SU-DHL-6 (cell line): ENCODE results near the gene NTRK3.

Experiments used
- H2AFZ ChIP-seq: fragments of 200-600 bp; sonication (generic); 2 replicates; pipeline ENCODE4 v1.6.1; 2014; ENCODE audit warnings: low read depth, mild to moderate bottlenecking, moderate library complexity, mixed read lengths, antibody characterized with exemption, low read length; ENCODE audit not compliant: severe bottlenecking
- H3F3A ChIP-seq: fragments of 200-600 bp; shearing (Covaris generic); 2 replicates; pipeline ENCODE4 v1.6.0; 2016; ENCODE audit warnings: antibody characterized with exemption, mild to moderate bottlenecking; ENCODE audit not compliant: insufficient read depth
- H3K27ac ChIP-seq: fragments of 200-600 bp; sonication (generic); 2 replicates; pipeline ENCODE4 v1.5.1; 2016; ENCODE audit warnings: low read depth, mild to moderate bottlenecking, low read length, moderate library complexity, mixed read lengths
- H3K27me3 ChIP-seq: fragments of 200-600 bp; sonication (generic), shearing (Covaris generic); 2 replicates; pipeline ENCODE4 v1.6.0; 2014; ENCODE audit warnings: mild to moderate bottlenecking, low read length
- H3K36me3 ChIP-seq: fragments of 200-600 bp; sonication (generic); 2 replicates; pipeline ENCODE4 v1.6.1; 2014; ENCODE audit warnings: mild to moderate bottlenecking, low read length, mixed read lengths
- H3K4me2 ChIP-seq: fragments of 300-600, 200-600 bp; shearing (Covaris generic), sonication (generic); 2 replicates; pipeline ENCODE4 v1.6.0; 2014; ENCODE audit warnings: low read length, low read depth, mild to moderate bottlenecking; ENCODE audit not compliant: poor library complexity, severe bottlenecking
- H3K4me3 ChIP-seq: fragments of 200-600 bp; sonication (generic); 2 replicates; pipeline ENCODE4 v1.5.1; 2014; ENCODE audit warnings: antibody characterized with exemption, low read length, mild to moderate bottlenecking, mixed read lengths; ENCODE audit not compliant: insufficient read depth, poor library complexity, severe bottlenecking
- H3K79me2 ChIP-seq: fragments of 200-600 bp; sonication (generic); 2 replicates; pipeline ENCODE4 v1.6.1; 2014; ENCODE audit warnings: mild to moderate bottlenecking, low read length, moderate library complexity; ENCODE audit not compliant: insufficient read depth
- H3K9ac ChIP-seq: fragments of 200-600 bp; sonication (generic); 2 replicates; pipeline ENCODE4 v1.7.0; 2014; ENCODE audit warnings: mild to moderate bottlenecking, low read length
- H3K9me2 ChIP-seq: fragments of 200-600 bp; sonication (generic); replicated peaks from 2 replicates; pipeline ENCODE4 v1.6.1; 2014; ENCODE audit warnings: low read length; ENCODE audit not compliant: insufficient read depth
- H3K9me3 ChIP-seq: fragments of 200-600 bp; sonication (generic); 2 replicates; pipeline ENCODE4 v1.6.1; 2014; ENCODE audit warnings: low read length, mixed read lengths; ENCODE audit not compliant: insufficient read depth
- H4K20me1 ChIP-seq: fragments of 200-600 bp; sonication (generic); 2 replicates; pipeline ENCODE4 v1.6.1; 2014; ENCODE audit warnings: low read depth, mild to moderate bottlenecking, antibody characterized with exemption, low read length, moderate library complexity, mixed read lengths
- EZH2phosphoT487 ChIP-seq: fragments of 200-600 bp; sonication (generic), shearing (Covaris generic); conservative IDR thresholded peaks from 2 replicates; pipeline ENCODE4 v1.6.1; 2018; ENCODE audit warnings: mild to moderate bottlenecking, antibody characterized with exemption, low read length, moderate library complexity, mixed read lengths
- TF ChIP-seq, protein P1 (sequence below): fragments of 200-600 bp; sonication (generic); IDR thresholded peaks from one replicate; pipeline ENCODE4 v1.5.1; 2017; ENCODE audit warnings: antibody characterized with exemption, mild to moderate bottlenecking, low read length, moderate library complexity; ENCODE audit not compliant: insufficient read depth, poor library complexity, severe bottlenecking

NTRK3 gene

DNA sequence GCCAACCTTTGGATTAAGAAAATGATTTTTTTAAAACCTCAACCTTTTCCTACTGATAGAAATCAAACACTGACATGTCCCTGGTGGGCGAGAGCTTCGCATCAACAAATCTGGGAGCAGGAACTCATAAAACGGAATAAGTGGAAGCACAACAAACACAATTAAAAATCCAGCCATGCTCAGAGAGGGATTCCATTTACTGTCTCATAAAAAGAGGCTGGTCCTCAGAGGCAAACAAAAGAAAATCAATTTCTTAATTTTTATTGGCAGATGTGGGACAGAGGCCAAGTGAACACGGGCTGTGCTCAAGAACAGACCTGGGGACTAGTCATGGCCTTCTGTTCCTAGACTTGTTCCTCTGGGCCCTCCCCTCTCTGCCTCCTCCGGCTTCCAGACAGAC, 214.5 kb downstream of the NTRK3 start:
- Histone ChIP-seq H3F3A (no peaks in the 10 kb centered on the region), H3K9ac (no peak overlapping the region), H3K4me3 (no peak overlapping the region), H3K9me2 (no peaks in the 10 kb centered on the region), H2AFZ (no peak overlapping the region), H3K79me2 (no peaks in the 10 kb centered on the region), H3K27me3 (no peaks in the 10 kb centered on the region), H3K9me3 (no peaks in the 10 kb centered on the region), H3K36me3 (no peaks in the 10 kb centered on the region), H3K4me2 (no peak overlapping the region), H4K20me1 (no peaks in the 10 kb centered on the region), H3K27ac (no peak overlapping the region)
- TF ChIP-seq EZH2phosphoT487, result no peak
- TF ChIP-seq, protein P1, sequence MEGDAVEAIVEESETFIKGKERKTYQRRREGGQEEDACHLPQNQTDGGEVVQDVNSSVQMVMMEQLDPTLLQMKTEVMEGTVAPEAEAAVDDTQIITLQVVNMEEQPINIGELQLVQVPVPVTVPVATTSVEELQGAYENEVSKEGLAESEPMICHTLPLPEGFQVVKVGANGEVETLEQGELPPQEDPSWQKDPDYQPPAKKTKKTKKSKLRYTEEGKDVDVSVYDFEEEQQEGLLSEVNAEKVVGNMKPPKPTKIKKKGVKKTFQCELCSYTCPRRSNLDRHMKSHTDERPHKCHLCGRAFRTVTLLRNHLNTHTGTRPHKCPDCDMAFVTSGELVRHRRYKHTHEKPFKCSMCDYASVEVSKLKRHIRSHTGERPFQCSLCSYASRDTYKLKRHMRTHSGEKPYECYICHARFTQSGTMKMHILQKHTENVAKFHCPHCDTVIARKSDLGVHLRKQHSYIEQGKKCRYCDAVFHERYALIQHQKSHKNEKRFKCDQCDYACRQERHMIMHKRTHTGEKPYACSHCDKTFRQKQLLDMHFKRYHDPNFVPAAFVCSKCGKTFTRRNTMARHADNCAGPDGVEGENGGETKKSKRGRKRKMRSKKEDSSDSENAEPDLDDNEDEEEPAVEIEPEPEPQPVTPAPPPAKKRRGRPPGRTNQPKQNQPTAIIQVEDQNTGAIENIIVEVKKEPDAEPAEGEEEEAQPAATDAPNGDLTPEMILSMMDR, result no peak

DNA sequence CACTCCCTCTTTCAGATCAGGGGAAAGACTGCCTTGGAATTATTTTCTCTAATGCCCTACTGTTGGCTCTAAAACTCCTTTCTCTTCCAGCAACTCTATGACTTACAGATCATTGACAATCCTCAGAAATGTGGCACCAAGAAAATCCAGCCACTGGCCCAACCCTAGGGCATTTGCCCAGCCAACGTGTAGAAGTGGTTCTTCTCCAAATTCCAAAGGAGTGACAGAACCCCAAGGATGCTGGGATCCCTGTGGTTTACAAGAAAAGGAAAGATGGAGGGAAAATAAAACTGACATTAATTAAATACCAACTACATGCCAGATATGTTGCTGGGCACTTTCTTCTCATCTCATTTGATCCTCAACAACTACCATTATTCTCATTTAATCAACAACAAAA, 216.0 kb downstream of the NTRK3 start:
- H3K79me2 ChIP-seq, result no peaks in the 10 kb centered on the region
- H3K27ac ChIP-seq, result no peak overlapping the region
- H2AFZ ChIP-seq, result no peak overlapping the region
- no peaks in the 10 kb centered on the region for H3K36me3 ChIP-seq
- H4K20me1 ChIP-seq, result no peaks in the 10 kb centered on the region
- H3K9me2 ChIP-seq, result no peaks in the 10 kb centered on the region
- no peak overlapping the region for H3K4me3 ChIP-seq
- TF ChIP-seq, protein P1, result no peak
- TF ChIP-seq EZH2phosphoT487, result no peak
- H3K9me3 ChIP-seq, result no peaks in the 10 kb centered on the region
- H3K4me2 ChIP-seq, result no peak overlapping the region
- no peaks in the 10 kb centered on the region for H3F3A ChIP-seq
- no peaks in the 10 kb centered on the region for H3K27me3 ChIP-seq
- no peak overlapping the region for H3K9ac ChIP-seq

DNA sequence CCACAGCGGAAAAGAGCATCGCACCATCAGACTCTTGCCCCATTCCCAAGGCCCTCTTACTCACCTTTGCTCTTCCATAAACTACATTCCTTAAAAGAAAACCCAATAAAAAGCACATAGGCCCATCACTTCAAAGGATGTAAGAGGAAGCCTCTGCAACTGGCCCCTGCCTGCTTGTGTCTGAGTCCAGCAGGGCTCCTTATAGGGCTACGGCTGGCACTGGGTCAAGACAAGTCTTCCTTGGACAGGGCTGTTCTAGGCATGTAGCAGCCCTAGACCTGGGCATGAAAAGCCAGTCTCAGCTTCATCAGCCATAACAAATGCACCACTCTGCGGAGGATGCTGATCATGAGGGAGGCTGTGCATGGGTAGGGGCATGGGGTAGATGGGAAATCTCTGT, 218.3 kb downstream of the NTRK3 start:
- H3K9ac ChIP-seq, result no peak overlapping the region
- no peaks in the 10 kb centered on the region for H3F3A ChIP-seq
- H3K9me2 ChIP-seq, result no peaks in the 10 kb centered on the region
- H3K27me3 ChIP-seq, result no peaks in the 10 kb centered on the region
- H3K27ac ChIP-seq, result no peak overlapping the region
- no peak overlapping the region for H3K4me2 ChIP-seq
- H3K36me3 ChIP-seq, result no peaks in the 10 kb centered on the region
- H3K9me3 ChIP-seq, result no peaks in the 10 kb centered on the region
- no peaks in the 10 kb centered on the region for H3K79me2 ChIP-seq
- no peak overlapping the region for H2AFZ ChIP-seq
- no peak for TF ChIP-seq EZH2phosphoT487
- TF ChIP-seq, protein P1, result no peak
- H3K4me3 ChIP-seq, result no peak overlapping the region
- H4K20me1 ChIP-seq, result no peaks in the 10 kb centered on the region
